Karpas-422 (cell line): ENCODE results near the gene PYROXD2. TPM values are rescaled to one million over a fixed set of nuclear protein-coding genes. Genes with fewer than 3 reads are reported as not detected.

Experiments
- DNase-seq: peaks from one replicate; pipeline ENCODE4 v3.0.0-alpha.2; 2015
- H2AFZ ChIP-seq: fragments of 200-600 bp; sonication (generic); 2 replicates; pipeline ENCODE4 v1.6.1; 2014; ENCODE audit warnings: antibody characterized with exemption, low read length, mixed read lengths
- H3K27ac ChIP-seq: fragments of 200-600 bp; sonication (generic); 2 replicates; pipeline ENCODE4 v1.5.1; 2014; ENCODE audit warnings: mild to moderate bottlenecking, low read length, moderate library complexity
- H3K27me3 ChIP-seq: fragments of 200-600 bp; sonication (generic); 2 replicates; pipeline ENCODE4 v1.6.1; 2014; ENCODE audit warnings: low read length, mixed read lengths
- H3K36me3 ChIP-seq: fragments of 200-600 bp; sonication (generic); 2 replicates; pipeline ENCODE4 v1.6.1; 2014; ENCODE audit warnings: low read length, mixed read lengths; ENCODE audit not compliant: insufficient read depth
- H3K4me1 ChIP-seq: fragments of 200-600 bp; sonication (generic); 2 replicates; pipeline ENCODE4 v1.6.1; 2014; ENCODE audit warnings: mild to moderate bottlenecking, low read length, mixed read lengths
- H3K4me2 ChIP-seq: fragments of 200-600 bp; sonication (generic); 2 replicates; pipeline ENCODE4 v1.6.1; 2014; ENCODE audit warnings: low read length, low read depth, mild to moderate bottlenecking; ENCODE audit not compliant: poor library complexity, severe bottlenecking
- H3K4me3 ChIP-seq: fragments of 200-600 bp; sonication (generic); 2 replicates; pipeline ENCODE4 v1.5.1; 2014; ENCODE audit warnings: mild to moderate bottlenecking, antibody characterized with exemption, low read length, mixed read lengths
- H3K79me2 ChIP-seq: fragments of 200-600 bp; sonication (generic); 2 replicates; pipeline ENCODE4 v1.6.1; 2014; ENCODE audit warnings: mild to moderate bottlenecking, low read length, mixed read lengths
- H3K9ac ChIP-seq: fragments of 200-600 bp; sonication (generic); 2 replicates; pipeline ENCODE4 v1.6.0; 2014; ENCODE audit warnings: low read length
- H3K9me2 ChIP-seq: fragments of 200-600 bp; sonication (generic), shearing (Covaris generic); replicated peaks from 2 replicates; pipeline ENCODE4 v1.6.0; 2014; ENCODE audit warnings: mild to moderate bottlenecking, low read length, moderate library complexity; ENCODE audit not compliant: insufficient read depth
- H3K9me3 ChIP-seq: fragments of 300-700, 200-600 bp; sonication (generic); 2 replicates; pipeline ENCODE4 v1.6.1; 2014; ENCODE audit warnings: low read length, mixed read lengths
- H4K20me1 ChIP-seq: fragments of 200-600 bp; sonication (generic); 2 replicates; pipeline ENCODE4 v1.6.1; 2014; ENCODE audit warnings: mild to moderate bottlenecking, antibody characterized with exemption, low read length, low read depth; ENCODE audit not compliant: insufficient read depth
- small RNA-seq: library from RNA; depleted of rRNA; stranded (forward); fragments of <200 nt; gene quantifications from one replicate; pipeline ENCODE3, GENCODE V24; 2014
- total RNA-seq: library from RNA; depleted of rRNA; stranded (reverse); fragments of >200 nt; shearing (Covaris generic); gene quantifications from 2 replicates; pipeline ENCODE4 v1.2.3, GENCODE V29; 2014; ENCODE audit warnings: low replicate concordance; rRNA removed

The PYROXD2 gene
- total RNA-seq, 1 experiment from 2014 or later, result 1.2 TPM

DNA sequence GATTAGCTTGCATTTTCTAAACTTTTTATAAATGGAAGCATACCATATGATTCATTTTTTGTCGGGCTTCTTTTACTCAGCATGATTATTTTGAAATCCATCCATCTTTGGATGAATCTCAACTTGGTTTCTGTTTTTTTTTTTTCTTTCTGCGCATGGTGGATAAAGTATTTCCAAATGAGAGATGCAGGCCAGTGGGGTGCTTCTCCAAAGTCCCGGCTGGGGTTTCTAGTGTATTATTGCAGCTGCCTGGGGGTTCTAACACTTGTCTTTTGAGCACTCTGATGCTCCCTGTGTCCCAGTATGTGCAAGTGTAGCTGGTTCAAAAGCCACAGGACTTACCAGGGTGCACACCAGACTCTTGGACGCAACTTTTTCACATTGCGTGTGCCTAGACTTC lies 76.1 kb downstream of the PYROXD2 start:
- no peaks in the 10 kb centered on the region for H3K9me3 ChIP-seq
- H3K9ac ChIP-seq, result no peak overlapping the region
- no peaks in the 10 kb centered on the region for H3K9me2 ChIP-seq
- H3K4me2 ChIP-seq, result no peak overlapping the region
- no peaks in the 10 kb centered on the region for H4K20me1 ChIP-seq
- H3K79me2 ChIP-seq, result no peaks in the 10 kb centered on the region
- no peaks in the 10 kb centered on the region for H3K36me3 ChIP-seq
- no peak overlapping the region for H3K27ac ChIP-seq
- H2AFZ ChIP-seq, result no peak overlapping the region
- peaks cover 10% of the 10 kb centered on the region for H3K4me1 ChIP-seq
- H3K27me3 ChIP-seq, result no peaks in the 10 kb centered on the region
- DNase-seq, result no peak
- no peak overlapping the region for H3K4me3 ChIP-seq

- no peak for DNase-seq
- H3K27ac ChIP-seq, result no peak overlapping the region
- no peak overlapping the region for H3K4me3 ChIP-seq
- H3K4me2 ChIP-seq, result no peak overlapping the region
- H3K36me3 ChIP-seq, result no peaks in the 10 kb centered on the region
- H2AFZ ChIP-seq, result no peak overlapping the region
- H3K4me1 ChIP-seq, result peaks cover 10% of the 10 kb centered on the region
- H4K20me1 ChIP-seq, result no peaks in the 10 kb centered on the region
- no peaks in the 10 kb centered on the region for H3K9me2 ChIP-seq
- no peaks in the 10 kb centered on the region for H3K79me2 ChIP-seq
- H3K9me3 ChIP-seq, result no peaks in the 10 kb centered on the region
- H3K9ac ChIP-seq, result no peak overlapping the region
- H3K27me3 ChIP-seq, result no peaks in the 10 kb centered on the region
These were observed 76.7 kb downstream of the PYROXD2 start for GRCh38 chr10:98338318-98338717.

DNA sequence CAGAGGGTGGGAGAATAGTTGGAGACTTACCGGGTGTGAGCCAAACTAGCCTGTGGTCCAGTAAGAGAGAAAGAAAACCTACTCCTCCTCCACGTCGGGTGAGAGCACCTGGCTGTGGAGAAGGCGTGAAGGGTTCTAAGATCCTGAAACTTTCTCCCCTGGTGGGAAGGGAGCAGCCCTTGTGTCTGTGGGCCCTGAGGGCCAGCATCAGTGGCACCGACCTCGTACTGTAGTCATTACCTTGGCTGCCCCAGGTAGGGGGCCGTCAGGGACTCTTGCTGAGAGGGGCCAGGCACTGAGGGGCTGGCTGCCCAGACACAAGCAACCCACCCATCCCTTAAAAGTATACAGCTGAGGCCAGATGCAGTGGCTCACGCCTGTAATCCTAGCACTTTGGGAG lies 77.5 kb downstream of the PYROXD2 start:
- no peaks in the 10 kb centered on the region for H3K9me3 ChIP-seq
- H3K4me3 ChIP-seq, result no peak overlapping the region
- no peak overlapping the region for H3K4me2 ChIP-seq
- H3K36me3 ChIP-seq, result no peaks in the 10 kb centered on the region
- H4K20me1 ChIP-seq, result no peaks in the 10 kb centered on the region
- no peaks in the 10 kb centered on the region for H3K79me2 ChIP-seq
- peaks cover 10% of the 10 kb centered on the region for H3K4me1 ChIP-seq
- no peaks in the 10 kb centered on the region for H3K27me3 ChIP-seq
- no peak for DNase-seq
- no peak overlapping the region for H3K27ac ChIP-seq
- no peak overlapping the region for H2AFZ ChIP-seq
- no peaks in the 10 kb centered on the region for H3K9me2 ChIP-seq
- no peak overlapping the region for H3K9ac ChIP-seq

Small RNA genes within 50 kb of the gene (small RNA-seq; reads per million reads assigned to genes)
- gene MIR4685, result not detected

Other genes starting within 250 kb of the PYROXD2 start
- not detected in 2 replicates for gene LOXL4, start 147.0 kb downstream of the PYROXD2 start, total RNA-seq
- gene HPS1, start 31.8 kb upstream of the PYROXD2 start, total RNA-seq, result 35.6 and 43.4 TPM in 2 replicates